Vagina (tissue), 2 donors: ENCODE results near the gene KCND2. TPM values are rescaled to one million over a fixed set of nuclear protein-coding genes. Genes with fewer than 3 reads are reported as not detected.
A peak's percentile ranks its signal among the peaks of the same experiment; 100 is the strongest.

Experiments
- DNase-seq, 2 donors: peaks; one replicate each; pipeline ENCODE4 v3.0.0-alpha.2; 2017; ENCODE audit errors: extremely low spot score in 2 of 2
- H3K27ac ChIP-seq: fragments of 200-600 bp; sonication (generic); one replicate; pipeline ENCODE4 v1.5.1; 2019
- H3K27me3 ChIP-seq: fragments of 200-600 bp; sonication (generic); one replicate; pipeline ENCODE4 v1.5.1; 2019
- H3K36me3 ChIP-seq, 2 donors: fragments of 200-600 bp; sonication (generic); one replicate each; pipeline ENCODE4 v1.5.1; 2017 to 2019
- H3K4me1 ChIP-seq: fragments of 200-600 bp; sonication (generic); one replicate; pipeline ENCODE4 v1.5.1; 2019
- H3K4me3 ChIP-seq, 2 donors: fragments of 200-600 bp; sonication (generic); 1 replicate in 1 of 2; 2 replicates in 1 of 2; pipeline ENCODE4 v1.5.1; 2016 to 2019
- H3K9me3 ChIP-seq: fragments of 200-600 bp; sonication (generic); one replicate; pipeline ENCODE4 v1.5.1; 2019
- CTCF ChIP-seq, 3 experiments: fragments of 450-650 bp in 2 of 3; fragments of 200-600 bp in 1 of 3; sonication (generic) in 1 of 3; IDR thresholded peaks; one replicate each; pipeline ENCODE4 v1.5.1; 2017 to 2019; ENCODE audit warnings: antibody characterized with exemption in 3 of 3, mild to moderate bottlenecking in 2 of 3, moderate library complexity in 2 of 3
- POLR2A ChIP-seq, 2 donors: fragments of 450-650 bp; IDR thresholded peaks; one replicate each; pipeline ENCODE4 v1.6.1; 2017; ENCODE audit warnings: antibody characterized with exemption in 2 of 2, mild to moderate bottlenecking in 2 of 2, moderate library complexity in 2 of 2
- POLR2AphosphoS5 ChIP-seq, 2 donors: sonication (generic); formaldehyde crosslinking; IDR thresholded peaks; one replicate each; pipeline ENCODE4 v1.9.0; 2017; ENCODE audit warnings: antibody characterized with exemption in 2 of 2, mild to moderate bottlenecking in 2 of 2, low read depth in 1 of 2; ENCODE audit not compliant: insufficient read depth in 1 of 2
- intact Hi-C: fragments of 100-400 bp; cut with DNase I; formaldehyde crosslinking; loops from one replicate; pipeline ENCODE4 v1.15.1; 2023
- total RNA-seq: library from RNA; depleted of rRNA; stranded (reverse); fragments of >200 nt; gene quantifications from one replicate; pipeline ENCODE4 v1.2.3, GENCODE V29; 2016

KCND2 gene
- total RNA-seq, 1 donor from 2014 or later = 3.7 TPM

DNA sequence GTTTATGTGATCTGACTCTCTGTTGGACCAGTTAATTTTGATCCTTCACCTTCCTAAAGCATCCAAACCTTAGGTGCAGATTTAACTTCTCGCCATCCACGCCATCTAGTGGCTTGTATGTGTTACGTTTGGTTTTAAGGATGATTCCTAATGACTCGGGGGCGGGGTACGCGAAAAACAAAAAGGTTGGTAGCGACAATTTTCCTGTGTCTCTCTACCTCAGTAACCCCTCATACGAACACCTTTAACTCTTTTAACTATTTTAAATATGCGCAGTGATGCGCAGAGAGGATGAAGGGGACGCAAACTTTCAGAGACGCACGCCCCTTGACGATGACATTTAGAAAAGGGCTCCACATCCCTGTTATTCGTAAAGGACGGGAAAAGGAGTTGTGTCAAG is 714 bp upstream of the KCND2 start:
- Histone ChIP-seq H3K9me3 (no peaks in the 10 kb centered on the region), H3K36me3 (no peaks in the 10 kb centered on the region), H3K4me3 (peak overlapping the region; percentile 52 to 65), H3K27me3 (no peaks in the 10 kb centered on the region), H3K4me1 (no peaks in the 10 kb centered on the region), H3K27ac (peak overlapping the region; percentile 60)
- TF ChIP-seq POLR2AphosphoS5 (IDR thresholded peaks at IDR 0.05; ENCODE audit: insufficient read depth in 1 of 2, low read depth in 1 of 2) (no peak), CTCF (IDR thresholded peaks at IDR 0.05) (peak in 2 of 3 experiments; percentile 28 to 46), POLR2A (IDR thresholded peaks at IDR 0.05) (no peak)
- intact Hi-C loops = loop anchor here (10.0 kb wide), 1 partner anchor 347 kb away; no protein-coding TSS in a partner anchor
- no peak for DNase-seq

DNA sequence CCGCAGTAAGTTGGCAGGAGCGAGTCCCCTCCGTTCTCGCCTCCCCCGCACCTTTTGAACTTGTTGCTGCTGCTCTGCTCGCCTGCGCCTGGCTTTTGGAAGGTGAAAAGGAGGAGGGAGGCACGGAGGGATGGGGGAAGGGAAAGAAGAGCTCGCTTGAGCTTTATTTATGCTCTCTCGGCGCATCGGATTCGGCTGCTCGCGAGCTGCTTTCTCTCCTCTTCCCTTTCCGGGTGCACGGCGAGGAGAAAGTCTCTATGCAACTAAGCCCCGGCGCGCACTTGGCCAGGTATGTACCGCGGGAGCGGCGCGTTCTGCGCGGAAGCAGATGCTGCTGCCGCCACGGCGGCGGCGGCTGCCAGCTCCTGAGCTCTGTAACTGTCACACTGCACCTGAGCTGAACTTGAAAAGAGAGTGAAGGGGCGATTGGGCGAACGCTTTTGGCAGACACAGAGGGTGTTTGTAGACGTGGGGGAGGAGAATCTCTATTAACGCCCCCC is 551 bp downstream of the KCND2 start:
- H3K9me3 ChIP-seq = no peaks in the 10 kb centered on the region
- DNase-seq = no peak
- intact Hi-C loops = loop anchor here (10.0 kb wide), 1 partner anchor 349 kb away; no protein-coding TSS in a partner anchor

DNA sequence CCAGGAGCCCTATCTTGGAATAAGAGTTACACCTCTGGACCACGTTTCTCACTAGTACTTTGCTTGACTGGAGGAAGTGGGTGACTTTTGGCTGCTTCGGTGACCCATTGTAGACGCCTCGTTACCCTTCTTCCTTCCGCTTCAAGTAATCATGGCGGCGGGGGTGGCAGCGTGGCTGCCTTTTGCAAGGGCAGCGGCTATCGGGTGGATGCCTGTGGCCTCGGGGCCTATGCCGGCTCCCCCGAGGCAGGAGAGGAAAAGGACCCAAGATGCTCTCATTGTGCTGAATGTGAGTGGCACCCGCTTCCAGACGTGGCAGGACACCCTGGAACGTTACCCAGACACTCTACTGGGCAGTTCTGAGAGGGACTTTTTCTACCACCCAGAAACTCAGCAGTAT is 1.5 kb downstream of the KCND2 start:
- Histone ChIP-seq H3K36me3 (no peaks in the 10 kb centered on the region), H3K4me1 (no peaks in the 10 kb centered on the region), H3K27ac (no peak overlapping the region), H3K4me3 (peak overlapping the region in 1 of 2 donors; percentile 65), H3K9me3 (no peaks in the 10 kb centered on the region), H3K27me3 (no peaks in the 10 kb centered on the region)
- TF ChIP-seq CTCF (IDR thresholded peaks at IDR 0.05) (no peak), POLR2A (IDR thresholded peaks at IDR 0.05) (no peak), POLR2AphosphoS5 (IDR thresholded peaks at IDR 0.05; ENCODE audit: insufficient read depth in 1 of 2, low read depth in 1 of 2) (no peak)
- DNase-seq = no peak
- intact Hi-C loops = loop anchor here (10.0 kb wide), 1 partner anchor 350 kb away; no protein-coding TSS in a partner anchor

More for the DNA sequence above, 551 bp downstream of the KCND2 start:
- Histone ChIP-seq H3K27me3 (no peaks in the 10 kb centered on the region), H3K27ac (peak overlapping the region; percentile 36), H3K36me3 (no peaks in the 10 kb centered on the region), H3K4me3 (peak overlapping the region; percentile 52 to 65), H3K4me1 (no peaks in the 10 kb centered on the region)
- no peak for TF ChIP-seq POLR2AphosphoS5 (IDR thresholded peaks at IDR 0.05; ENCODE audit: insufficient read depth in 1 of 2, low read depth in 1 of 2)
- TF ChIP-seq POLR2A (IDR thresholded peaks at IDR 0.05) = no peak
- TF ChIP-seq CTCF (IDR thresholded peaks at IDR 0.05) = no peak

- intact Hi-C loops = loop anchor here (10.0 kb wide), 1 partner anchor 350 kb away; no protein-coding TSS in a partner anchor
- DNase-seq = no peak
- Histone ChIP-seq H3K4me1 (no peaks in the 10 kb centered on the region), H3K27ac (no peak overlapping the region), H3K4me3 (no peak overlapping the region), H3K9me3 (no peaks in the 10 kb centered on the region), H3K36me3 (no peaks in the 10 kb centered on the region), H3K27me3 (no peaks in the 10 kb centered on the region)
- no peak for TF ChIP-seq POLR2AphosphoS5 (IDR thresholded peaks at IDR 0.05; ENCODE audit: insufficient read depth in 1 of 2, low read depth in 1 of 2)
- no peak for TF ChIP-seq POLR2A (IDR thresholded peaks at IDR 0.05)
- TF ChIP-seq CTCF (IDR thresholded peaks at IDR 0.05) = no peak
Measured at GRCh38 chr7:120274899-120275298, 1.9 kb downstream of the KCND2 start.

GRCh38 chr7:120276720-120277119 is 3.7 kb downstream of the KCND2 start:
- no peaks in the 10 kb centered on the region for H3K9me3 ChIP-seq
- H3K4me3 ChIP-seq = no peak overlapping the region
- TF ChIP-seq POLR2AphosphoS5 (IDR thresholded peaks at IDR 0.05; ENCODE audit: insufficient read depth in 1 of 2, low read depth in 1 of 2) (no peak), POLR2A (IDR thresholded peaks at IDR 0.05) (no peak), CTCF (IDR thresholded peaks at IDR 0.05) (no peak)
- DNase-seq = no peak
- H3K27me3 ChIP-seq = no peaks in the 10 kb centered on the region
- no peak overlapping the region for H3K27ac ChIP-seq
- H3K4me1 ChIP-seq = no peaks in the 10 kb centered on the region
- no peaks in the 10 kb centered on the region for H3K36me3 ChIP-seq
- intact Hi-C loops = loop anchor here (10.0 kb wide), 1 partner anchor 352 kb away; no protein-coding TSS in a partner anchor
